HG03095 (cell line): ENCODE results near the gene DAAM1.
A peak's percentile ranks its signal among the peaks of the same experiment; 100 is the strongest.

Experiments
- ATAC-seq: cut with Tn5 transposase; IDR thresholded peaks from one replicate; pipeline ENCODE4 v1.9.1; 2021; ENCODE audit warnings: moderate library complexity; ENCODE audit not compliant: unreplicated experiment

DAAM1 gene

DNA sequence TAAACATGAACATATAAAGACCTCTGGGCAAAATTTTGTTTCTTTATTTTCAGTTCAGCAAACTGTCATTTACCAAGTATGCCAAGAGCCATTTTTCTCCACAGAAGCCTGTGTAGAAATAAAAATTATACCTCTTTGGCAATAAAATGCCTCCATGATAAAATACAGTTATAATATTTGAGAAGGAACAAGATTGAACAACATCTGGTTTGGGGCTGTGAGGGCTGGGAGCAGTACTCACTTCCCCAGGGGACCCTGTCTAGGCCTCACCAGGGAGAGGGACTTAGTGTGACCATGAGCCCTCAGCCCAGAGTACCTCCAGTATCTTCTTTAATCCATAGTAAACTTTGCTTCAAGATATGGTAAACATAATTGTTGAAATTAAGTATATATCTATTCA lies 65.1 kb downstream of the DAAM1 start:
- ATAC-seq: no peak

DNA sequence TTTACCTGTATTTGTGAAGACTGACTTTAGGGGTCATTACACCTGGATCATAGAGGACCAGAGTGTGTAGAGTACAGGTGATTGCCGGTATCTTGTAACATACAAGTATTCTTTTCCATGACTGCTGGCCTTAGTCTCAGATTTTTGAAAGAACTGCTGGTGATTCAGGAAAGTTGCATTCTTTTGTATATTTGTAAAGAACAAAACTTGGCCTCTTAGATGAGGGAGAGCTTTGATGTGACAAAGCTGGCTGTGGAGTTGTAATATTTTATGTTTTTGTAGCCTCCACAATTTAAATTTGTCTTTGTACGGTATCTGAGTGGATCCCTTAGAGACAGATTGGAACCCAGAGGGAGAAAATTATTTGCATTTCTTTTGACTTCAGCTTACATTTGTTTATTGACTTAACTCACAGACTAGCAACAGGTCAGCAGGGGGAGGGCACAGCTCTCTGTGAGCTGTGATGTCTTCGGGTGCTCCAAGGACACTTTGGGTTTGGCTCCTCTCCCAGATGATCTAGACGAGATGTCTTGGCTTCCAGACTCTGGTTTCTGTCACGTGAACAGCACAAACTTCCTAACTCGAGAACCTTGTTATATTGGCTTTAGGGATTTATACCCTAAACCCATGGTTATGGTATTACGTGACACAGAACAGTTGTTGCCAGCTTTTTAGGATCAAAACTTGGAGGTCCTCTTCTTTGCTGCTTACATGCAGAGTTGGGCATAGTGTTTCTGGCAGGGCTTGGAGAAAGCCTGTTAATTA lies 65.9 kb downstream of the DAAM1 start:
- ATAC-seq: no peak

DNA sequence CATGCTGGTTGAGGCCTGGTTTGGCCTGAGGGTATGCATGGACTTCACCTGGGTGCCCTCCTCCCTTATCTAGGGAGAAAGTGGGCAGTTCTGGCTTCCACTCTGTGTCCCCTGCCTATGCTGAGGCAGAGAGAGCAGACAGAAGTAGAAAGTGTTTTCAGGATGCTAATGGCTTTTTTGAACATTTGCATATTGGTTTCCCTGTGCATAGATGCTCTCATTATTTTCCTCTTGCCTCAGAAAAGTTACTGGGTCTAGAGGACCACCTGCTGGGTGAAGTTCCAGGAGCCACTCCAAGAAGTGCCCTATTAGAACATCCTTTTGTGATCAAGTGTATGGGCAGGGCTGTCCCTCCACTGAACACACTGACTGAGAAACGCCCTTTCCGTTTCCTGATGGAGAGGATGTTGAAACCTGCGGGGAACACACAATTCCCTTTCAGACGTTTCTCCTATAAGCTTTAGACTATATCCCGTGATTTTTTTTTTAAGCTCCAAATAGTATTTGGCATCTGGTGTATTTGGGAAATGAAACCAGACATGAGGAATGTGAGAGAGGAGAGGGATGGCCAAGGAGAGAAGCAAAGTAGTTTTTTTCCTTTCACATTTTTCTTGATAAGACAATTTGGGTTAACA lies 66.6 kb downstream of the DAAM1 start:
- no peak for ATAC-seq

DNA sequence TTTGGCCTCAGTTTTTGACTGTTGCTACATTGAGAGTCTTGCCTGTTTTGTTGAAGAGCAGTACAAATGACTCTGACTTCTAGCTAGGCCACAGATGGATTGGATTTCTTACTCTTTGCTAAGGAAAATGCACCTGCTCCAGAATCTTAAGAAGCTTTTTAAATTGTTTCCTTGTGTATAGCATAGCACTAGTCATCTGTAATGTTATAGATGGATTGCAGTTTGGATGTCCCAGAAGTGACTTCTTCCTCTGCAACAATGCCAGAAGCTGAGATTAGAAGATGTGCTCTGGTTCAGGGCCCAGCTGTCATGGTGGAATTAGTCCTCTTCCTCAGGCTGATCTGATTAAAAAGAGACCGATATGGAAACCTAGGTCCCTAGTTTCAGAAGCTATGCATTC lies 67.9 kb downstream of the DAAM1 start:
- ATAC-seq: no peak

DNA sequence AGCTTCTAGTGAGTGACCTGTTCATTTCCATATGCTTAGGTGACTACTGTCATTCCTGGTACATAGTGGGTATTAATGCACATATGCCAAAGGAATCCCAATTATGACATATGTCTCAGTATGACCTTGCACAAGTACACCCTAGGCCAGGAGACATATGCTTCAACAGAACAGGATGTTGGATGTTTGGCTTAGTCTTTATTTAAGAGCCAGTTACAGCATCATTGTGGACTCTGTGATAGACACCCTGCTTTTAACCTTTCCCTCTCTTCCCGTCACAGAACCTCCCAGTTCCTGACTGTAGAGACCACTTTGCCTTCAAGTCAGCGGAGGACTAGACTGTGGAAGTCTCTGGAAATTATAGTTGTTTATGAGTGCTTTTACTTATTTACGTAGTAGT lies 72.9 kb downstream of the DAAM1 start:
- no peak for ATAC-seq

DNA sequence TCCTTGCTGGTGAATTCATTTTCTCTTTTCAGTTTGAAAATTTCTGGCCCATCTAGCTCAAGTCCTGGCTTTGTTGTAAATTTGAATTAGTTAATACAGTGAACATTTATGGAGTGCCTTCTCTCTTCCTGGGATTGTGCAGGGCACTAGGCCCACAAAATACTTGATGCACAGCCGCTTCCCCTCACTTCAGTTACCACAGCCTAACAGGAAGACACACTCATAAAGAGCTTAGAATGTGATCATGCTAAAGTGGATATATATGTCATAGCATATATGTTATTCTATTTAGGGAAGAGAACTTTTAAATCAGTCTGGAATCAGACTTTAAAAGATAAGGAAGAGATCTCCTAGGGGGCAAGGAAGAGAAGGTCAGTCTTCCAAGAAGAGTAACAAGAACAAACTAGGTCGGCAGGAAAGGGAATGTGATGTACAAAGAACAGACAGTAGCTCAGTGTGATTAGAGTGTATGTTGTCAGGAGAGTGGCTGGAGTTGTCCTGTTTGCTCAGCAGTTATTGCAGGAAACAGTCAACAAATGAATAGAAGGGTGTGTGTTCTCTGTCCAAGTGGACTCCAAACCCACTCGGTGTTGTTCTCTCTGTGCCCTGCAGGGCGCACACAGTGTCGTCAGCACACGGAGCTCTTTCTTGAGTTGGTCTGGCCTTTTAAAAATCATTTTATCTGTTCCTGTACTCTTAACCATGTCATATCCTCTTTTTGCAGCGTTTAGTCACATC lies 74.4 kb downstream of the DAAM1 start:
- no peak for ATAC-seq

DNA sequence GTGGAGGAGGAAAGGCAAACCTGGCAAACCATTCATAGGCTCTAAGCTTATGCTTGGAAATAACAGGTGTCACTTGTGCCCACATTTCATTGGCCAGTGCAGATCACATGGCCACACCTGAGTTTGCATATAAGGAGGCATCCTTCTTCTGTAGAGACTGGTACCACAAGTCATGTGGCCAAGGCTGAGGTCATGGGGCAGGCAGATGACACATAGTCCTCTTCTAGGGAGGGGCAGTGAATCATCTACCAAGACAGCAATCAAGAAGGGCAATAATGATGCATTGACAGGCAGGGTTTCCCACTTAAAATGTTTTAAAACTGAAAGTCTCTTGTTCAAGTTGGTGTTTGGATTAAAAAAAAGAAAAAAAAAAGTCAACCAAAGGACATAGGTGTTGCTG lies 77.3 kb downstream of the DAAM1 start:
- ATAC-seq: no peak

DNA sequence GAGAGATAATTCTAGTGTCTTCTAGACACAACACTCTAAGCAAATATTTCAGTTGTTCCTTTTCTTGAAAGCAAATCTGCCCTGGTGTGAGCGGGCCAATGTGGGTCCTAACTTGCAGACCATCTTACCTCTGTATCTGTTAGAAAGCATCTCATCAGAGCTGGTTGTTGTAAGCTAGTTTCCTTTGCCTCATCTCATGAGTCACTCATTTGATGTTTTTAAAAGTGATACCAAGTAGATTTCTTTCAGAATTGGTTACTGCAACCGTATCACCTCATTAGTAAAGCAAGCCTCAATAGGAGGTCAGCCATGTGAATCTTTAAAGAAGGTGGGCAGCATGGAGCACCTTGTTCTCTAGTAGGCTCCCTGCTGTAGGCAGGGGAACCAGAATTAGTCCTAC lies 78.6 kb downstream of the DAAM1 start:
- ATAC-seq: no peak

DNA sequence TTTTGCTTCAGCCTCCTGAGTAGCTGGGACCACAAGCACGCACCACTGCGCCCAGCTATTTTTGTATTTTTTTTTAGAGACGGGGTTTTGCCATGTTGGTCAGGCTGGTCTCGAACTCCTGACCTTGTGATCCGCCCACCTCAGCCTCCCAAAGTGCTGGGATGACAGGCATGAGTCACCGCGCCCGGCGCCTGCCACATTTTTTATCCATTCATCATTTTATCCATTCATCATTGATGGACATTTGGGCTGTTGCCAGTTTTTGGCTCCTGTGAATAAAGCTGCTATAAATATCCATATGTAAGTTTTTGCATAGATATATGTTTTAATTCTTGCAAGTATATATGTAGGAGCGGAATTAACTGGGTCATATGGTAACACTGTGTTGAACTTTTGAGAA lies 79.5 kb downstream of the DAAM1 start:
- ATAC-seq: no peak

DNA sequence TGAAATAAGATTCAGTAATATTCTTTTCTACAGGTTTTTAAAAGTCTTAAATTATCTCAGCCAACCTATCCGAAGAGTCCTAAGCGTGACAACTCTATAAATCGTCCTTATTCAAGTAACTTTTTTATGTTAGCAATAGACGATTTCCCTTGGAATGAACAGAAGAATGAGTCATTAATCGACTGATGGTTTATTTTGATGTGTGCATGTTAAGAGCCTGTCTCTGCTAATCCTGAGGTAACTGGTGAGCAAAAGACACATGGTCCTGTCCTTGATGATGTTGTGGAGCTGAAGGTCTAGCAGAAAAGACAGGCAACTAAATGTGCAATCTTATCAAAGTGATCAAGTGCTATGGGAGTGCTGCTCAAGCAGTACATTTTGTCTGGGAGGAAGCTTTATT lies 80.4 kb downstream of the DAAM1 start:
- no peak for ATAC-seq

DNA sequence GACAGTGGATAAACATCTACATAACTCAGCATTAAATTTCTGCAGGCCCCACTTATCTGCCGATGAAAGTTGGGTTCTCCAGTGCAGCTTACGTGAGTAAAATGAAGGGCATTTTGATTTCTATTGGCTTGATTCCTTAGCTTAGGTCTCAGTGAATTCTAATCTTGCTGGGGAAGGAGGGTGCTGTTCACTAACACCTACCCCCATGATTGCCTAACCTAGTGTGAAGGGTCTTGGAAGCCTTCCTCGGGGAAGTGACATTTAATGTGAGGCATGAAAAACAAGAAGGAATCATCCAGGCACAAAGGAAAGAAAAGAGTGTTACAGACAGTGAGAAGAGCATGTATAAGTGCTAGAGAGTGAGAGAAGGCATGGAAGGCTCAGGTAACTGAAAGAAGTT lies 81.0 kb downstream of the DAAM1 start:
- ATAC-seq: no peak

DNA sequence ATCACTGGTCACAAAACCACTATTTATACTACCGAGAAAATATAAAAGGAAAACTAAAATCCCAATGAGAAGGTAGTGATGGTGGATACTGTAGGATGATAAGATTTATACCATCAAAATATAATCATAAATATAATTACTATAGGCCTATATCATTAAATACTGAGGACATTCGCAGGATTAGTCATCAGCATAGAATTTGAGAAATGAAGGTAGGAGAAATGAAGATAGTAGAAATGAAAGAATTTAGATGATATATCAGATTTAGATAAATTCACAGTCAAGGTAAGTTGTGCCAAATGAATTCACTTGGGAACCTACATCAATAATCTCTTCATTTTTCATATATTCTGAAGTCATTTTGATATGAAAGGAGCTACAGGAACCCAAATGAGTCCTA lies 82.8 kb downstream of the DAAM1 start:
- no peak for ATAC-seq

DNA sequence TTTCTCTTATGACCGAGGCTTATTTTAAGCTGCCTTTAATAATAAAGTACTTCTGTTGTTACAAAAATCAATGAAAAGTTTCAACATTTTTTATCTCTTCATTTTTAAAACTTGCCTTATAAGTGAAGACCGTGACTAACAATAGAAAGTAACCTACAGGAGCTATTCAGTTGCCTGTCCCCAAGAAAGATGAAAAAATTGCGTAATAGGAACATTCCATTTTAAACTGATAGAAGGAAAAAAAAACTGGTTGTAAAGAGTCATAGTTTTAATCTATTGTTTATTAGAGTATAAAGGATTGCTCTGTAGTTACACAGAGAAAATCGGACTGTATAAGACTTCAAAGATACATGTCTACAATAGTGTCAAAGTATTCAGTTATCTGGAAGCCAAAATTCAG lies 83.3 kb downstream of the DAAM1 start:
- no peak for ATAC-seq

DNA sequence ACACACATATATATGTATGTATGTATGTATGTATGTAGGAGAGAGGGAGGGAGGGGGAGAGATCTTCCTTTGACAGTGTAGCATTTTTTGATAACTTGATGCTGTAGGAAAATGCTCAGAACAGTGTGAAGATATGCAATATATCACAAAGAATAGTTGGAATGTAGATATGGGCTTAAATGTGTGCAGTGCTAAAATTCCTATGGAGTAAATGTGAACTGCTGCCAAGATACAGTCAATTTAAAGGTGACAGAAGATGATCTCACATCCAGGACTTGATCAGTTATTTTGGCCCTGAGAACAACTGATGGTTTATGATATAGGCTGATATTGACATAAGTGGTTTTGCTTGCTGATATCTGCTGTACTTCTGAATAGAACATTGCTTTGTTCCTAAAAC lies 84.2 kb downstream of the DAAM1 start:
- ATAC-seq: no peak

DNA sequence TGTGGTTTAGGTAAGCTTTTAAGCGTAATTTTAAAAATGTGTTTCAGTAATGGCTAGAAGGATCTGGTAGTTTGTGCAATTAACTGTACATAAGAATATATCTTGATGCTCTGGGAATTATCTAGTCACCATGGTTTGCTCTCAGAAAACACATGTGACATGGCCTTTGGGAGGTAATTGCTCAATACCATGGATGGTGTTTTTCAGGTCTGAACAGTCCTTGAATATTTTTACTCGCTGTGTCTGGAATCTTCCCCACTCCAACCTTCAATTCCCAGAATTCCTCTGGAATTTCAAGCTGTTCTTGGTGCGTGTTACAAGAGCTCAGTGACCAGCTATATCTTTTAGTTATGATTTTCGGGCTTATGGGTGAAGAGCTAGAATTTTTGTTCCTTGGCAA lies 85.3 kb downstream of the DAAM1 start:
- ATAC-seq: no peak

DNA sequence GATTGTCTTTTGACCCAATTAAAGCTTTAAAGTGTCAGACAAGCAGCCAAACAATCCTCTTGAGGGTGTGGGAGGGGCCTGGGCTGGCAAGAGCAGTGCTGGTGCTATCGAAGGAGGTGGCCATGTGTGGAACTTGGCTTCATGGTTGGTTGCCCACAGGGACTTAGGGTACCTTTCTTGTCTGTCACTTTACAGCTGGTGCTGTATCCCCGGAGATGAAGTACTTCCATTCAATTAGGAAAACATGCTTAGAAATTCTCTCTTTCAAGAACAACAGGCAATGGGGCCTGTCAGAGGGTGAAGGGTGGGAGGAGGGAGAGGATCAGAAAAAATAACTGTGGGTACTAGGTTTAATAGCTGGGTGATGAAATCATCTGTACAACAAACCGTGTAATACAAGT lies 86.5 kb downstream of the DAAM1 start:
- ATAC-seq: peak; percentile 45

DNA sequence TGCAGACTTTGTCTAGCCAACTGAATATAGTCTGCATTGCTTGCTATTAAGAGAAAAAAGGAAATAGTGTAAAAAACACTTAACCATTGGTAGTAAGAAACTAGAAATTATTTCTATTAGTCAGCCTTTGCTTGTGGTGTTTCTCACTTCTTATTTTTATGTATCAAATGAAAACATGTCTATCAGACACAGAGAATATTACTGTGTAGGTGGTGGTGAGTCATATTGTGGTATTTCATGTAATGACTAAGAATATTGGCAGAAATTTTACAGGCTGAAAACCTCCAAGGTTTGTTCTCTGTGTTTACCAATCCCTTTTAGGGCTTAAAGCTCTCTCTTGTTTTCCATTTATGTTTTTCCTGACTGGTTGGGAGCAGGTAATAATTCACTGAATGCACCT lies 87.2 kb downstream of the DAAM1 start:
- ATAC-seq: peak; percentile 93

DNA sequence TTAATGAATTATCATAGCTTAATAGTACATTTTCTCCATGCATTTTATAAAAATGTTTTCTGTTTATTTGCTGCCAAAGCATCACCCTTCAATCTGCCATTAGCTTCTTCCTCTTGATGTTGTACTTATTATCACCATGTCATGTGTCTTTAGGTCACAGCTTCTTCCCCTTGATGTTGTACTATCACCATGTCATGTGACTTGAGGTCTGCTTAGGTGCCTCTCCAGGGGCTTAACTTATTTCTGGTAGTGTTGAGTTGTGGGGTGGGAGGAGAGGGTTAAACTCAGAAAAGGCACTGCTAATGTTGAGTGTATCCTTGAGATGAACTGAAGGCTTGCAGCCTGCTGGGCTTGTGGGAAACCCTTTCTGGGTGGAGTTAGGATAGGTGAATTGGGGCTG lies 87.8 kb downstream of the DAAM1 start:
- ATAC-seq: no peak

DNA sequence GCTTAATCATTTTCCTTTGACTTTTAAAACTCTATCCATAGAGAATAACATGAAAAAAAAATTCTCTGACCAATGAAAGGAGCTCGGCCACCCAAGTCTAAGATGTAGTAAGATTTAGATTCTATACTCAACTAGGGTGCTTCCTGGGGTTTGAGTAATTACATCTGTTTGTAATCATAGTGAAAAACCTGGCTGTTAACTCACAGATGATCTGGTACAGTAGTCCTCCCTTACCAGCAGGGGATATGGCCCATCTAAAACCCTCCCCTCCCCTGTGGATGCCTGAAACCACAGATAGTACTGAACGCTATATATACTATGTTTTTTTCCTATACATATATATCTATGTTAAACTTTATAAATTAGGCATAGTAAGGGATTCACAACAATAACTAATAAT lies 89.2 kb downstream of the DAAM1 start:
- ATAC-seq: no peak

DNA sequence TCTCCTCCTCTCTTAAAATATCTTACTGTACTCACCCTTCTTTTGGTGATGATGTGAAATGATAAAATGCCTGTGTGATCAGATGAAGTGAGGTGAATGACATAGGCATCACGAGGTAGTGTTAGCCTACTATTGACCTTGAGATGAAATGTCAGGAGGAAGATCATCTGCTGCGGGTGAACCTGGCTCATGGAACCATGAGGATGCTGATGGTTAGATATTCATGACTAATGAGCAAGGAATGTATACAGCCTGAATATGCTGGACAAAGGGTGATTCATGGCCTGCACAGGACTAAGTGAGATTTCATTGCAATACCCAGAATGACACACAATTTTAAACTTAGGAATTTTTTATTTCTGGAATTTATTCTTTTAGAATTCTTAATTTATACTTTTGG lies 89.6 kb downstream of the DAAM1 start:
- no peak for ATAC-seq

DNA sequence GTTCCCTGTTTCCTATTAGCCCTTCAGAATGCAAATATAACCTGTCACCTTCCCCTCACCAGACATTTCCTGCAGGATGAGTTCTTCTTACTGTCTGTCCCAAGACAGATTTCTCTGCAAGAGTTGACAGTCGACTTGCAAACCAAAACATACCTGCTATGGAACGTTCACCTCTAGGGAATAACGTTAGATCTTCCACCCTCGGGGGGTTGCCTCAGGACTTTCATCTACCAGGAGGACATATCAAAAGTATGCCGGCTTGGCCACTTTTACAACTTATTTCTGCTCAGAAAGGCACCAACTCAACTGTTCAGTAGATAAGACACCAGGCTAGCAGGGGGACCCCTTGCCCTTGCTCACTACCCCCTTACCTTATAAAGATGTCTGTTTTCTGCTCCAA lies 92.5 kb downstream of the DAAM1 start:
- ATAC-seq: no peak
